Hepatocyte (in vitro differentiated cells): ENCODE results near the gene ERBB4.

Source experiments
- EZH2 ChIP-seq: fragments of 200-600 bp; sonication (generic); IDR thresholded peaks from 2 replicates; pipeline ENCODE4 v1.6.1; 2016; ENCODE audit warnings: antibody characterized with exemption, mild to moderate bottlenecking, borderline replicate concordance
- EZH2phosphoT487 ChIP-seq: fragments of 200-600 bp; sonication (generic); IDR thresholded peaks from one replicate; pipeline ENCODE4 v1.6.1; 2018; ENCODE audit warnings: antibody characterized with exemption, mild to moderate bottlenecking, low read depth, moderate library complexity; ENCODE audit not compliant: unreplicated experiment, severe bottlenecking
- TF ChIP-seq, protein P1 (sequence below): fragments of 200-600 bp; sonication (generic); IDR thresholded peaks from 2 replicates; pipeline ENCODE4 v1.5.1; 2016; ENCODE audit warnings: antibody characterized with exemption, mild to moderate bottlenecking; ENCODE audit not compliant: poor library complexity

GRCh38 chr2:212073360-212073759, 465.2 kb downstream of the ERBB4 start:
- TF ChIP-seq, protein P1, sequence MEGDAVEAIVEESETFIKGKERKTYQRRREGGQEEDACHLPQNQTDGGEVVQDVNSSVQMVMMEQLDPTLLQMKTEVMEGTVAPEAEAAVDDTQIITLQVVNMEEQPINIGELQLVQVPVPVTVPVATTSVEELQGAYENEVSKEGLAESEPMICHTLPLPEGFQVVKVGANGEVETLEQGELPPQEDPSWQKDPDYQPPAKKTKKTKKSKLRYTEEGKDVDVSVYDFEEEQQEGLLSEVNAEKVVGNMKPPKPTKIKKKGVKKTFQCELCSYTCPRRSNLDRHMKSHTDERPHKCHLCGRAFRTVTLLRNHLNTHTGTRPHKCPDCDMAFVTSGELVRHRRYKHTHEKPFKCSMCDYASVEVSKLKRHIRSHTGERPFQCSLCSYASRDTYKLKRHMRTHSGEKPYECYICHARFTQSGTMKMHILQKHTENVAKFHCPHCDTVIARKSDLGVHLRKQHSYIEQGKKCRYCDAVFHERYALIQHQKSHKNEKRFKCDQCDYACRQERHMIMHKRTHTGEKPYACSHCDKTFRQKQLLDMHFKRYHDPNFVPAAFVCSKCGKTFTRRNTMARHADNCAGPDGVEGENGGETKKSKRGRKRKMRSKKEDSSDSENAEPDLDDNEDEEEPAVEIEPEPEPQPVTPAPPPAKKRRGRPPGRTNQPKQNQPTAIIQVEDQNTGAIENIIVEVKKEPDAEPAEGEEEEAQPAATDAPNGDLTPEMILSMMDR, result no peak
- no peak for TF ChIP-seq EZH2
- TF ChIP-seq EZH2phosphoT487, result no peak
